Pons (tissue), 1 donor: ENCODE data around the gene APOL6.
A peak's percentile ranks its signal among the peaks of the same experiment; 100 is the strongest.
"Not testable (repeated sequence)": the region's sequence is repeated elsewhere in the genome, so short reads cannot be mapped to it uniquely, and the experiment has no call there.

ENCODE experiments used
- DNase-seq: peaks from one replicate; pipeline ENCODE4 v3.0.0-alpha.2; 2016; ENCODE audit warnings: low spot score

APOL6 gene

DNA sequence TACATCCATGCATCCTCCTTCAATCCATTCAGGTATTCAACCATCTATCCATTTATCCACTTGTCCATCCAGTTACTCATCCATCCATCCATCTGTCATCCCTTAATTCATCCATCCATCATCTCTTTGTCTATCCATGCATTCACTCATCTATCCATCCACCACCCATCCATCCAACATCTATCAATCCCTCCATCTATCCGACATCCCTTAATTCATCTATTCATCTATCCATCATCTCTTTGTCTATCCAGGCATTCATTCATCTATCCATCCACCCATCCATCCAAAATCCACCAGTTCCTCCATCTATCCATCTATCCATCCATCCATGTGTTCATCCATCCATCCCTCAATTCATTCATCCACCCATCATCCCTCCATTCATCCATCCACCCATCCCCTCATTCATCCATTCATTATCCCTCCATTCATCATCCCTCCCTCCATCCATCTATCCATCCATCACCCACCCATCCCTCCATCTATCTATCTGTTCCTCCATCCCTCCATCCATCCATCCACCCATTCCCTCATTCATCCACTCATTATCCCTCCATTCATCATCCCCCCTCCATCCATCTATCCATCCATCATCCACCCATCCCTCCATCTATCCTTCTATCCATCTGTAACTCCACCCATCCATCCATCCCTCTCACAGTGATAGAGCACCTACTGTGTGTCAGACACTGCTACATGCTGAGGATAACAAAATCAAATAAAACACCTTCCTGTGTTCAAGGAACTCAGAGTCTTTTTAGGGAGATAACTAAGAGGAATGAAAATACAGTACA is 29.6 kb upstream of the APOL6 start:
- DNase-seq, result no peak

GRCh38 chr22:35619336-35620094 is 28.7 kb upstream of the APOL6 start:
- DNase-seq, result no peak

DNA sequence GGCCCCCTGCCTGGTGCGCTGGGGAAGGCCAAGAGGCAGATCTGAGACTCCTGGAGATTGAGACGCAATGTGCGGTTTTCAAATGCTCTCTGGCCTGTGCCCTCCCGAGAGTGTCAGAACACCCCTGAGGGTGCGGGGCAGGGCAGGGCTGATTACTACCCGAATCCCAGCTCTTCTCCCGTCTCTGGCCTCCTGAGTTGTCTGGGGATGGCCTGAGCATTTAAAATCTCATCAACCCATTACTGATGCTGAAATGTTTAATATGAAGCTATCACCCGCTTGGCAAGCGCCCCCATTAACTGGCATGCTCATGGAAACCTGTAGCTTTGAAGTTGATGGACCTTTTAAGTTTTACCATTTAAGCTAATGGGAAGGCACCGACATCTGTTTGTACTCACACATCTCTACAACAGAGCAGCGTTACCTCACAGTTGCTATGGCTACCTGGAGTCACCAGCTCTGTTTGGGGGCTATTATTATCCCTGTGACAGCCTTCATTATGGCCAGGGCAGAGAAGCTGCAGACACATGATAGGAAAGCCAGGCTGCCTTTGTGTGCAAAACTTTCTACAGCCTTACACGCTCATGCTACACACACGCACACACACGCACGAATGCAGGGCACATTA is 27.5 kb upstream of the APOL6 start:
- no peak for DNase-seq

DNA sequence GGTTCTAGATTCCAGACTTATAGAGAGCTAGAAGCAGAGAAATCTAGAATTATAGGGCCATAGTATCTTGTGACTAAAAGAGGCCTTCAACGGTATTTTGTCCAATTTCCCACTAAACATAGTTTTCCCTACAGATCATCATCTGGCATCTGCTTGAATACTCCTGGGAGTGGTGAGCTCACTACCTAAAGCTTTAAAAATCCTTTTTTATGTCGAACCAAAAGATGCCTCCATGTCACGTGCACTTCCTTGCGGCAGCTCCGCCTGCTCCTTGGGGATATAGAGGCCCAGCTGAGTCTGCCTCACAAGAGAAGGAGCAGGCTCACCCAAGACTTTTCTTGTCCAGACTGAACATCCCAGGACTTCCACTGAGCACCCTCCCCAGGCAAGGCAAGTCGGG is 26.8 kb upstream of the APOL6 start:
- DNase-seq, result no peak

DNA sequence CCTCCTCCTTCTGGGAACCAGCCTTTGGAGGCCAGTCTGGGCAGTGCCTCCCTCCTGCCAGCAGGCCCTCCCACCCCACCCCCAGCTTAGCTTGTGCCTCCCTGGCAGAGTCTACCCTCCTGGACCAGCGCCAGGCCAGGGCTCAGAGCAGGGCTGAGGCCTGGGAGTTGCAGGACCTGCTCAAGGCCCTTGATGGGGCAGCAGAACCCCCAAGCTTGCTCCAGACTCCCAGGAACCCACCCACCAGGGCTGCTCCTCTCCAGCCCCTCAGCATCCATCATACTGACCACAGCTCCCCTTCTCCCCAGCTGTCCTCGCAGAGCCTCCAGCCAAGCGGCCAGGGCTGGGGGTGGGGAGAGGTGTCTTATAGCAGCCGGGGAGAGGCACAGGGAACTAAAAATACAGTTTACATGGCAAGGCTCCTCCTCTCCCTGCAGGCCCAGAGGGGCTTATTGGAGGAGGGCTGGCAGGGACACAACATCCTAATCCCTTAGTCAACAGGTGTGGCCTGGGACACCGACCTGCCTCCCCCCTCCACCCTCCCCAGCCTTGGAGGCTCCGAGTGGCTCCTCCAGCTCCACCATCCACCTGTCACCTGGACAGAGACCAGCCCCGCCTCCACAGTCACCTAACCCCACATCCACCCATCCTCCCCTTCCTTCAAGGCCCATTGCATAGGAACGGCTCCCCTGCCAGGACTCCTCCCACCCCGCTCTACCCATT is 25.9 kb upstream of the APOL6 start:
- DNase-seq, result no peak

DNA sequence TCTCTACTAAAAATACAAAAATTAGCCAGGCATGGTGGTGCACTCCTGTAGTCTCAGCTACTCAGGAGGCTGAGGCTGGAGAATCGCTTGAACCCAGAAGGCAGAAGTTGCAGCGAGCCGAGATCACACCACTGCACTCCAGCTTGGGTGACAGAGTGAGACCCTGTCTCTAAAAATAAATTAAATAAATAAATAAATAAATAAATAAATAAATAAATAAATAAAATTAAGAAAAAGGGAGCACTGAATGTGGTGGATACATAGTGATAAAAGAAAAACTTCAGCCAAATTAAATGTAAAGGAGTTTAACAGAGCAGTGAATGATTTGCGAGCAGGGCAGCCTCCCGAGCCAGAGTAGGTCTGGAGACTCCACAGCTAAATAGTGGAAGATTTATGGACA is 24.4 kb upstream of the APOL6 start:
- DNase-seq, result not testable (repeated sequence)

GRCh38 chr22:35624547-35624946 is 23.7 kb upstream of the APOL6 start:
- DNase-seq, result no peak

GRCh38 chr22:35625763-35626432 is 22.3 kb upstream of the APOL6 start:
- DNase-seq, result no peak

DNA sequence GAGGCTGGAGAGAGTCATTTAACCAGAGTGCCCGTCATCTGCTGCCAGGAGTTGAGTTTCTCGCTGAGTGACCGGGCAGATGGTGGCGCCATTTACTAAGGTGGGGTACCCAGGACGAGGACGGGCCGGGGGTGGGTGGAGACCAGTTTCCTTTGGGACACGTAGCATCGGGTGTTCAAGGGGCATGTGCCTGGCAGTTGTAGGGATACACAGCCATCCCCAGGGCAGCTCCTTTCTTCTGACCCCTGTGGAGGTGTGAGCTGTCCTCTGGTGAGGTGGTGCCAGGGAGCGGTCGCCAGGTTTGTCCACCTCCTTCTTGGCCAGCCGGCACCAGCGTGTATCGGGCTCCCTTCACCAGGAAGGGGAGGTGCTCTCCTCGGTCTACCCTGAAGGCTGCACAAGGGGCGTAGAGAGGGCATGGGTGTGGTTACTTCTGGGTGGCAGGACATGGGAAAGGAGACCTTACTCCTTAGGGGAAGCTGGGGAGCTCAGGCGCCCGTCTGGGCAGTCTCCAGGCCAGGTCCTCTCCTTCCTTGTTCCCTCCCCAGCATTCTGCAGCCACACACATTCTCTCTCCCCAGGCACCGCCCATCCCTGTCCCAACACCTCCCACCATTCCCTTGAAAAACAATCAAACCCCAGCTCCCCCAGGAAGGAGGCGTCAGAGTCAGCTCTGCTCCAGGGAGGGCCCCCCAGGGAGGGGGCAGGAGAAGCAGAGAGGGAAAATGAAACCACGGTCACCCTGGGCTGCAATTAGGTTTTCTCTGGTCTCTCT is 20.8 kb upstream of the APOL6 start:
- DNase-seq, result peak; percentile 34

GRCh38 chr22:35628732-35629131 is 19.5 kb upstream of the APOL6 start:
- DNase-seq, result no peak

- DNase-seq, result no peak
Measured at GRCh38 chr22:35629406-35630216, 18.6 kb upstream of the APOL6 start.

- DNase-seq, result no peak
Measured at GRCh38 chr22:35630387-35630793, 17.9 kb upstream of the APOL6 start.

DNA sequence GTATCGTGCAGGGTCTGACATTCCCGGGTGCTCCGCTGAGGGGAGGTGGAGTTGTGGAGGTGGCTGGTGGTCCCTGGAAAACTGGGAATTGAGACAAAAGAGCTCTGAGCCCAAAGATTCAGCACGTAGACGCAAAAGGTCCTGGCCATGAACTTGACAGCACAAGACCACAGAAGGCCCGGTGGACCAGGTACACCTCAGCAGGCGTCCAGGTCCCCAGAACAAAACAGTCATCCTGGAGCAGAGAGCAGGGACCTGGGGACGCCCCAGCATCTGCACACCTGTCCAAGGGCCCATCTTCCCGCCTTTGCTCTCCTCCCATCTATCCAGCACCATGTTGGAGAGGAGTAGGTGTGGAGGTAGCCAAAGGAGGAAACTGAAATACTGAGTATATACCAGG is 17.4 kb upstream of the APOL6 start:
- no peak for DNase-seq

DNA sequence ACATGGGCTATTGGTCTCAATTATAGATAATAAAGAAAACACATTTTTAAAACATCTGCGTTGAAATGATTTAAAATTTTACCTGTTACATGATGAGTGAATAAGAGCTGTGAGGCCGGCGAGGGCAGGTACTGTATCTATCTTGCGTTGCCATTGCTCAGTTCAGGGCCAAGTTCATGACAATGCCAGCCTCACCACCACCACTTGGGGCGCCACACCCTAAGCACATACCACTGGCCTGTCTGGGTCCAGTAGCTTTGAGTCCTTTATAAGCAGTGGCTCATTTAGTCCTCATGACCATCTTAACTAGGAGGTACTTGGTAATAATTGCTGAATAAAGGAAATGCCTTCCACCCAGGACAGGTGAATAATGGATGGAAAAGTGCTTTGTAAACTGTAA is 16.6 kb upstream of the APOL6 start:
- no peak for DNase-seq

DNA sequence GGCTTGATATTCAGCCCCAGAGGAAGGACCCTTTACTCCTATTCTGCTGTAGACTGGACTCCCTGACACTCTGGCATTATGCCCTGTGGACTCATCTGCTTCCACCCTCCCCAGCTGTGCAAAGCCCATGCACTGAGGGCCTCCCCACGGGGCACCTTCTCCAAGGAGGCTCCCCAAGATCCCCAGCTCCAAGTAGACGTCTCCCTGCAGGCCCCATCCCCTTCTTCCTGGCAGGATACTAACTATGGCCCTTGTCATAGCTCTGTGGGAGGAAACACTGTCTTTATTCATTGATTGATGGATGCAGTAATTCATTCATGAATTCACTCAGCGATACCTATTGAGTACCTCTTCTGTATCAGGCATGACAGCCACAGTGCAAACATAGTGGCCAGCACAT is 15.3 kb upstream of the APOL6 start:
- no peak for DNase-seq

GRCh38 chr22:35633520-35633919 is 14.7 kb upstream of the APOL6 start:
- no peak for DNase-seq

- no peak for DNase-seq
Measured at GRCh38 chr22:35634015-35634414, 14.2 kb upstream of the APOL6 start.

GRCh38 chr22:35634943-35635540 is 13.2 kb upstream of the APOL6 start:
- DNase-seq, result no peak

- DNase-seq, result no peak
Measured at GRCh38 chr22:35637254-35637653, 11.0 kb upstream of the APOL6 start.

GRCh38 chr22:35638001-35638400 is 10.2 kb upstream of the APOL6 start:
- DNase-seq, result no peak
